Keratinocyte (primary cell): ENCODE measurements around the gene OR6B2. TPM values are rescaled to one million over a fixed set of nuclear protein-coding genes. Genes with fewer than 3 reads are reported as not detected.

Experiments used
- DNase-seq: peaks from one replicate; pipeline ENCODE4 v3.0.0-alpha.2; 2011; ENCODE audit warnings: low read depth, missing footprints, low spot score
- FAIRE-seq: peaks from 2 replicates; lab custom pipeline; 2011; peaks lifted over from hg19 to GRCh38; lab: Jason Lieb, UNC
- H2AFZ ChIP-seq: 2 replicates; pipeline ENCODE4 v1.6.0; 2012; ENCODE audit warnings: low read length, control low read depth, inconsistent platforms; ENCODE audit not compliant: control insufficient read depth
- H3K27ac ChIP-seq: 2 replicates; pipeline ENCODE4 v1.5.1; 2011; ENCODE audit warnings: low read length; ENCODE audit not compliant: control insufficient read depth, insufficient read depth
- H3K27me3 ChIP-seq: 3 replicates; pipeline ENCODE4 v1.6.0; 2011; ENCODE audit warnings: low read length; ENCODE audit not compliant: control insufficient read depth, insufficient read depth; ENCODE audit errors: extremely low read depth
- H3K36me3 ChIP-seq, 2 experiments: 2 replicates in 1 of 2; 3 replicates in 1 of 2; pipeline ENCODE4 v1.5.1; 2011; ENCODE audit warnings: low read length in 2 of 2, mild to moderate bottlenecking in 1 of 2; ENCODE audit not compliant: control insufficient read depth in 2 of 2, insufficient read depth in 2 of 2; ENCODE audit errors: extremely low read depth in 1 of 2
- H3K4me1 ChIP-seq: 3 replicates; pipeline ENCODE4 v1.5.1; 2011; ENCODE audit warnings: low read length; ENCODE audit not compliant: control insufficient read depth, insufficient read depth; ENCODE audit errors: extremely low read depth
- H3K4me2 ChIP-seq: 3 replicates; pipeline ENCODE4 v1.6.0; 2011; ENCODE audit warnings: low read depth, low read length; ENCODE audit not compliant: control insufficient read depth, insufficient read depth; ENCODE audit errors: extremely low read depth
- H3K4me3 ChIP-seq, 3 experiments: fragments of 200-600 bp in 1 of 3; sonication (generic) in 1 of 3; 2 replicates in 2 of 3; 3 replicates in 1 of 3; pipeline ENCODE4 v1.5.1; 2011 to 2016; ENCODE audit warnings: low read length in 3 of 3, mild to moderate bottlenecking in 3 of 3, control low read depth in 2 of 3, inconsistent platforms in 1 of 3, low read depth in 1 of 3, mixed read lengths in 1 of 3, mixed run types in 1 of 3, moderate library complexity in 1 of 3; ENCODE audit not compliant: control insufficient read depth in 2 of 3, insufficient read depth in 2 of 3; ENCODE audit errors: extremely low read depth in 1 of 3
- H3K79me2 ChIP-seq: 2 replicates; pipeline ENCODE4 v1.6.0; 2012; ENCODE audit warnings: low read length; ENCODE audit not compliant: control insufficient read depth, insufficient read depth
- H3K9ac ChIP-seq: 3 replicates; pipeline ENCODE4 v1.6.0; 2011; ENCODE audit warnings: low read length; ENCODE audit not compliant: control insufficient read depth, insufficient read depth; ENCODE audit errors: extremely low read depth
- H3K9me1 ChIP-seq: 3 replicates; pipeline ENCODE4 v1.6.0; 2011; ENCODE audit warnings: low read length; ENCODE audit not compliant: control insufficient read depth, insufficient read depth; ENCODE audit errors: extremely low read depth
- H3K9me3 ChIP-seq: 2 replicates; pipeline ENCODE4 v1.5.1; 2012; ENCODE audit warnings: low read depth, low read length; ENCODE audit not compliant: control insufficient read depth
- H4K20me1 ChIP-seq: 3 replicates; pipeline ENCODE4 v1.6.0; 2011; ENCODE audit warnings: low read length; ENCODE audit not compliant: control insufficient read depth, insufficient read depth; ENCODE audit errors: extremely low read depth
- CTCF ChIP-seq, 3 experiments: IDR thresholded peaks in 1 of 3; conservative IDR thresholded peaks in 1 of 3; optimal IDR thresholded peaks in 1 of 3; 2 replicates in 2 of 3; 3 replicates in 1 of 3; pipeline versions ENCODE3 to v1.5.1; 2011; ENCODE audit warnings: low read length in 3 of 3, mild to moderate bottlenecking in 3 of 3, moderate library complexity in 2 of 3, control low read depth in 1 of 3, inconsistent platforms in 1 of 3; ENCODE audit not compliant: insufficient read depth in 2 of 3; ENCODE audit errors: extremely low read depth in 1 of 3
- EZH2 ChIP-seq: IDR thresholded peaks from one replicate; pipeline ENCODE4 v1.6.1; 2012; ENCODE audit warnings: inconsistent platforms, mild to moderate bottlenecking, low read length, moderate library complexity
- dilution Hi-C: fragments of 300-500 bp; cut with MboI; formaldehyde crosslinking; loops from one replicate; pipeline ENCODE4 v1.7.0; 2020; ENCODE audit warnings: low sequenced_read_pairs; ENCODE audit not compliant: extremely low pct_ligation_motif_present
- polyA plus RNA-seq, 5 experiments: library from polyadenylated mRNA; depleted of rRNA in 3 of 5; stranded (reverse) in 3 of 5; stranded (forward) in 1 of 5; unstranded in 1 of 5; fragments of >200 nt; gene quantifications; 1 replicate in 1 of 5; 2 replicates in 3 of 5; 3 replicates in 1 of 5; pipeline versions ENCODE4 v1.2.1 to v1.2.3, GENCODE V29; 2011 to 2012; ENCODE audit warnings: missing spikeins in 2 of 5, low read depth in 1 of 5, low replicate concordance in 1 of 5

Gene OR6B2
- polyA plus RNA-seq, 1 donor (not counting 4 experiments of a cell fraction or from before 2014, with no cell fraction given), result not detected

GRCh38 chr2:240069829-240070228 lies 39.6 kb upstream of the OR6B2 start:
- no peak overlapping the region for H3K27ac ChIP-seq
- no peak for DNase-seq

GRCh38 chr2:240068193-240068592 lies 38.0 kb upstream of the OR6B2 start:
- no peaks in the 10 kb centered on the region for H3K4me1 ChIP-seq
- no peak overlapping the region for H3K27ac ChIP-seq
- TF ChIP-seq CTCF (optimal IDR thresholded peaks at IDR 0.05 in 1 of 3, IDR thresholded peaks at IDR 0.05 in 1 of 3, conservative IDR thresholded peaks at IDR 0.05 in 1 of 3; ENCODE audit: extremely low read depth in 1 of 3, insufficient read depth in 2 of 3, low read length in 3 of 3) (no peak), EZH2 (no peak)
- H3K4me3 ChIP-seq, result no peak overlapping the region
- H3K9ac ChIP-seq, result no peak overlapping the region
- FAIRE-seq (no peak), DNase-seq (no peak)
- no peaks in the 10 kb centered on the region for H4K20me1 ChIP-seq
- H2AFZ ChIP-seq, result no peak overlapping the region
- no peak overlapping the region for H3K4me2 ChIP-seq
- peaks cover 3% of the 10 kb centered on the region for H3K27me3 ChIP-seq
- H3K79me2 ChIP-seq, result no peaks in the 10 kb centered on the region
- no peaks in the 10 kb centered on the region for H3K9me1 ChIP-seq
- no peaks in the 10 kb centered on the region for H3K9me3 ChIP-seq
- no peaks in the 10 kb centered on the region for H3K36me3 ChIP-seq
- dilution Hi-C loops, result no loop called here

More at GRCh38 chr2:240069829-240070228, 39.6 kb upstream of the OR6B2 start:
- Histone ChIP-seq H3K36me3 (no peaks in the 10 kb centered on the region), H3K9me1 (no peaks in the 10 kb centered on the region), H2AFZ (no peak overlapping the region), H3K27me3 (peaks cover 3% of the 10 kb centered on the region), H4K20me1 (no peaks in the 10 kb centered on the region), H3K9me3 (no peaks in the 10 kb centered on the region), H3K4me2 (no peak overlapping the region), H3K9ac (no peak overlapping the region), H3K4me1 (no peaks in the 10 kb centered on the region), H3K79me2 (no peaks in the 10 kb centered on the region), H3K4me3 (no peak overlapping the region)
- no peak for FAIRE-seq
- TF ChIP-seq CTCF (optimal IDR thresholded peaks at IDR 0.05 in 1 of 3, IDR thresholded peaks at IDR 0.05 in 1 of 3, conservative IDR thresholded peaks at IDR 0.05 in 1 of 3; ENCODE audit: extremely low read depth in 1 of 3, insufficient read depth in 2 of 3, low read length in 3 of 3) (no peak), EZH2 (no peak)
- dilution Hi-C loops, result no loop called here
